ENCODE measurements around the gene SDHB.

SDHB gene

DNA sequence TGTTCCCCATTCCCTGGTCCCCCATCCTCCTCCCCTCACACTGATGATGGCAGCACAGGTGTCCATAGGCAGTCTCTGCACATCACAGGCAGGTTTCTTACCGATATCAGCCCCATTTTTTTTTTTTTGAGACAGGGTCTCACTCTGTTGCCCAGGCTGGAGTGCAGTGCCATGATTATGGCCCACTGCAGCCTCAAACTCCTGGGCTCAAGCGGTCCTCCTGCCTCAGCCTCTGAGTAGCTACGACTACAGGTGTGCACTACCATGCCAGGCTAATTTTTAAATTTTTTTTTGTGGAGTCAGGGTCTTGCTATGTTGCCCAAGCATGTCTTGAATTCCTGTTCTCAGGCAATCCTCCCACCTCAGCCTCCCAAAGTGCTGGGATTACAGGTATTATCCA, 28.9 kb upstream of the SDHB start:
- no peaks in the 10 kb centered on the region for H3K4me1 ChIP-seq (ENCODE audit: insufficient read depth, low read length, poor library complexity, severe bottlenecking)
- H3K4me3 ChIP-seq (ENCODE audit: low read length, poor library complexity, severe bottlenecking) = no peak overlapping the region
- H3K9ac ChIP-seq (ENCODE audit: low read depth, low read length, poor library complexity, severe bottlenecking) = no peak overlapping the region
- H3K27me3 ChIP-seq (ENCODE audit: insufficient read depth, low read length, poor library complexity, severe bottlenecking) = no peaks in the 10 kb centered on the region
- no peaks in the 10 kb centered on the region for H3K36me3 ChIP-seq (ENCODE audit: insufficient read depth, low read length)
- no peak overlapping the region for H3K4me2 ChIP-seq (ENCODE audit: low read depth, low read length, poor library complexity, severe bottlenecking)
- TF ChIP-seq, protein P1, sequence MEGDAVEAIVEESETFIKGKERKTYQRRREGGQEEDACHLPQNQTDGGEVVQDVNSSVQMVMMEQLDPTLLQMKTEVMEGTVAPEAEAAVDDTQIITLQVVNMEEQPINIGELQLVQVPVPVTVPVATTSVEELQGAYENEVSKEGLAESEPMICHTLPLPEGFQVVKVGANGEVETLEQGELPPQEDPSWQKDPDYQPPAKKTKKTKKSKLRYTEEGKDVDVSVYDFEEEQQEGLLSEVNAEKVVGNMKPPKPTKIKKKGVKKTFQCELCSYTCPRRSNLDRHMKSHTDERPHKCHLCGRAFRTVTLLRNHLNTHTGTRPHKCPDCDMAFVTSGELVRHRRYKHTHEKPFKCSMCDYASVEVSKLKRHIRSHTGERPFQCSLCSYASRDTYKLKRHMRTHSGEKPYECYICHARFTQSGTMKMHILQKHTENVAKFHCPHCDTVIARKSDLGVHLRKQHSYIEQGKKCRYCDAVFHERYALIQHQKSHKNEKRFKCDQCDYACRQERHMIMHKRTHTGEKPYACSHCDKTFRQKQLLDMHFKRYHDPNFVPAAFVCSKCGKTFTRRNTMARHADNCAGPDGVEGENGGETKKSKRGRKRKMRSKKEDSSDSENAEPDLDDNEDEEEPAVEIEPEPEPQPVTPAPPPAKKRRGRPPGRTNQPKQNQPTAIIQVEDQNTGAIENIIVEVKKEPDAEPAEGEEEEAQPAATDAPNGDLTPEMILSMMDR (conservative IDR thresholded peaks at IDR 0.05; ENCODE audit: low read length) = no peak
- no peaks in the 10 kb centered on the region for H4K20me1 ChIP-seq (ENCODE audit: insufficient read depth, low read length, poor library complexity, severe bottlenecking)
- no peaks in the 10 kb centered on the region for H3K9me3 ChIP-seq (ENCODE audit: insufficient read depth, low read depth, low read length)
- no peak overlapping the region for H2AFZ ChIP-seq (ENCODE audit: low read length)
- no peaks in the 10 kb centered on the region for H3K79me2 ChIP-seq (ENCODE audit: insufficient read depth, low read length)
- H3F3A ChIP-seq (ENCODE audit: low read depth) = no peaks in the 10 kb centered on the region
- H3K9me2 ChIP-seq (replicated peaks; ENCODE audit: low read depth, low read length) = no peaks in the 10 kb centered on the region

DNA sequence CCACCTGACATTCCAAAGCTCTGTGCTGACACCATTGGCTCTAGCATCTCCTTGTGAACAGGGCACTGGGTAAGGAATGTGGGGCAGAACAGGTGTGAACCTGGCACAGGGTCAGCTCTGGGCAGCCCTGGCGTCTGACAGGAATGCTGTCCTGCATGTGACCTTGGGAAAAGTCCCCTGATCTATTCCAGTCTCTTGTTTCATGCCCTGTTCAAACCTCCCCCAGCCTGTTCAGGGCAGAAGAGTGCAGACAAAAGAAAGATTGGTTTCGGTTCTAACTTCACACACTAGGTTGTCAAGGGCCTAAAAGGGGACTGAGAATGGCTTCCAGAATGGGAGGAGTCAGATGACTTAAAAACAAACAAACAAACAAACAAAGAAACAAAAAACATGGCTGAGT, 27.6 kb upstream of the SDHB start:
- TF ChIP-seq EZH2phosphoT487 (IDR thresholded peaks at IDR 0.05; ENCODE audit: borderline replicate concordance) = no peak
- TF ChIP-seq, protein P1 (conservative IDR thresholded peaks at IDR 0.05; ENCODE audit: low read length) = no peak
- Histone ChIP-seq H3K27me3 (ENCODE audit: insufficient read depth, low read length, poor library complexity, severe bottlenecking) (no peaks in the 10 kb centered on the region), H3K9me3 (ENCODE audit: insufficient read depth, low read depth, low read length) (no peaks in the 10 kb centered on the region), H3K9me2 (replicated peaks; ENCODE audit: low read depth, low read length) (no peaks in the 10 kb centered on the region), H2AFZ (ENCODE audit: low read length) (no peak overlapping the region), H4K20me1 (ENCODE audit: insufficient read depth, low read length, poor library complexity, severe bottlenecking) (no peaks in the 10 kb centered on the region), H3K4me3 (ENCODE audit: low read length, poor library complexity, severe bottlenecking) (no peak overlapping the region), H3K79me2 (ENCODE audit: insufficient read depth, low read length) (no peaks in the 10 kb centered on the region), H3F3A (ENCODE audit: low read depth) (no peaks in the 10 kb centered on the region), H3K4me2 (ENCODE audit: low read depth, low read length, poor library complexity, severe bottlenecking) (no peak overlapping the region), H3K4me1 (ENCODE audit: insufficient read depth, low read length, poor library complexity, severe bottlenecking) (no peaks in the 10 kb centered on the region), H3K9ac (ENCODE audit: low read depth, low read length, poor library complexity, severe bottlenecking) (no peak overlapping the region), H3K36me3 (ENCODE audit: insufficient read depth, low read length) (no peaks in the 10 kb centered on the region)

DNA sequence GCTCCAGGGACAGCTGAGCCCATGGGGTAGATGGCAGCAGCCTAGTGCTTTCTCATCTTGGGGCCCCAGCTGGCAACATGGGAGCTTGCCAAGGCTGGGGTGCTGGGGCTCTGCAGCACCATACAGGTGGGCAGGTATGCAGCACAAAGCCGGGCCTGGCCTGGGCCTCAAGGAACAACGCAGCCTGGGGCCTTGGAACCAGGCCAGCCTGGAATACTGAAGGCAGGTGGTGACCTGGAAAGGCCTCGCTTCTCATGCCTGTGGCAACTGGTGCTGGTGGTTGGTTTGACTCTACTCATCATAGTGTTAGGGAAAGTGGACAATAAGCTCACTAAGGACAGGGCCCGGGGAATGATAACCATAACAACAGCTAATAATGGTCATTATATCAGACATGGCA, 27.0 kb upstream of the SDHB start:
- no peaks in the 10 kb centered on the region for H3F3A ChIP-seq (ENCODE audit: low read depth)
- no peaks in the 10 kb centered on the region for H3K27me3 ChIP-seq (ENCODE audit: insufficient read depth, low read length, poor library complexity, severe bottlenecking)
- no peaks in the 10 kb centered on the region for H4K20me1 ChIP-seq (ENCODE audit: insufficient read depth, low read length, poor library complexity, severe bottlenecking)
- no peaks in the 10 kb centered on the region for H3K9me3 ChIP-seq (ENCODE audit: insufficient read depth, low read depth, low read length)
- H3K4me2 ChIP-seq (ENCODE audit: low read depth, low read length, poor library complexity, severe bottlenecking) = no peak overlapping the region
- TF ChIP-seq, protein P1 (conservative IDR thresholded peaks at IDR 0.05; ENCODE audit: low read length) = no peak
- TF ChIP-seq EZH2phosphoT487 (IDR thresholded peaks at IDR 0.05; ENCODE audit: borderline replicate concordance) = no peak
- H3K79me2 ChIP-seq (ENCODE audit: insufficient read depth, low read length) = no peaks in the 10 kb centered on the region
- no peaks in the 10 kb centered on the region for H3K36me3 ChIP-seq (ENCODE audit: insufficient read depth, low read length)
- no peak overlapping the region for H3K4me3 ChIP-seq (ENCODE audit: low read length, poor library complexity, severe bottlenecking)
- no peaks in the 10 kb centered on the region for H3K4me1 ChIP-seq (ENCODE audit: insufficient read depth, low read length, poor library complexity, severe bottlenecking)
- H2AFZ ChIP-seq (ENCODE audit: low read length) = no peak overlapping the region
- H3K9me2 ChIP-seq (replicated peaks; ENCODE audit: low read depth, low read length) = no peaks in the 10 kb centered on the region
- no peak overlapping the region for H3K9ac ChIP-seq (ENCODE audit: low read depth, low read length, poor library complexity, severe bottlenecking)
